ENCODE measurements around the gene PRKX. TPM values are rescaled to one million over a fixed set of nuclear protein-coding genes. Genes with fewer than 3 reads are reported as not detected.

Gene PRKX
- total and polyA plus RNA-seq, 2 of the 4 experiments (the other 2 are of a cell fraction), result 7.2 to 14.9 TPM

GRCh38 chrX:3712870-3713224 lies 602 bp downstream of the PRKX start:
- no peak overlapping the region; the same call in 1 of the 2 replicates for H3K14ac ChIP-seq (replicated peaks; ENCODE audit: low read depth, low read length)
- in situ Hi-C loops (cut with MboI; ENCODE audit: low sequenced_read_pairs) (no loop called here), dilution Hi-C loops (cut with HindIII; ENCODE audit: low sequenced_read_pairs, unreplicated experiment) (no loop called here), intact Hi-C loops (cut with micrococcal nuclease) (loop anchor here (2.0 kb wide), 1 partner anchor 62 kb away; no protein-coding TSS in a partner anchor)
- no peak for TF ChIP-seq ELK1 (IDR thresholded peaks at IDR 0.05; ENCODE audit: borderline replicate concordance, low read depth, low read length)
- TF ChIP-seq MAZ (IDR thresholded peaks at IDR 0.05; ENCODE audit: borderline replicate concordance, low read depth, low read length), result no peak
- no peak for TF ChIP-seq USF2 (IDR thresholded peaks at IDR 0.05; ENCODE audit: low read depth, low read length)
- TF ChIP-seq RFX5 (IDR thresholded peaks at IDR 0.05; ENCODE audit: low read depth, low read length), result no peak
- TF ChIP-seq CEBPB (IDR thresholded peaks at IDR 0.05; ENCODE audit: low read depth, low read length), result no peak
- no peak for TF ChIP-seq BHLHE40 (IDR thresholded peaks at IDR 0.05; ENCODE audit: low read depth, low read length)
- no peaks in the 10 kb centered on the region for H4K20me1 ChIP-seq (ENCODE audit: insufficient read depth, low read length)
- H2BK15ac ChIP-seq (ENCODE audit: low read depth, low read length), result no peak overlapping the region
- H3K56ac ChIP-seq (ENCODE audit: extremely low read depth, insufficient read depth, low read length), result no peak overlapping the region
- no peaks in the 10 kb centered on the region for H3K27me3 ChIP-seq (ENCODE audit: control insufficient read depth, insufficient read depth, low read length)
- H2AK9ac ChIP-seq (replicated peaks; ENCODE audit: low read depth, low read length, poor library complexity), result peak overlapping the region; percentile 67
- H2AK5ac ChIP-seq (ENCODE audit: low read depth, low read length), result no peak overlapping the region
- H3K4me3 ChIP-seq (ENCODE audit: insufficient read depth, low read depth, low read length), result peak overlapping the region; percentile 90
- H3K36me3 ChIP-seq (ENCODE audit: control insufficient read depth, insufficient read depth, low read length), result no peaks in the 10 kb centered on the region
- peak overlapping the region; percentile 86 for H2AFZ ChIP-seq (replicated peaks; ENCODE audit: low read length, poor library complexity)
- H4K8ac ChIP-seq (ENCODE audit: low read depth in 2 of 2, low read length in 2 of 2), result no peak overlapping the region; a peak in 1 of 4 replicates
- no peak overlapping the region for H3K18ac ChIP-seq (ENCODE audit: low read depth, low read length)
- no peak overlapping the region for H2BK5ac ChIP-seq (ENCODE audit: low read depth, low read length, poor library complexity, severe bottlenecking)
- no TSS peak for BruUV-seq (replicated peaks)
- H4K91ac ChIP-seq (ENCODE audit: insufficient read depth, low read depth, low read length), result no peak overlapping the region
- no peaks in the 10 kb centered on the region for H3K9me1 ChIP-seq (ENCODE audit: insufficient read depth, low read length)
- no peak overlapping the region for H2BK20ac ChIP-seq (ENCODE audit: low read depth, low read length)
- H3K4me2 ChIP-seq (ENCODE audit: low read depth, low read length), result peak overlapping the region; percentile 90
- H4K5ac ChIP-seq (ENCODE audit: low read depth, low read length), result no peak overlapping the region
- POLR2A ChIA-PET (ENCODE audit: unreplicated experiment), result no interaction called here
- no peaks in the 10 kb centered on the region for H3K4me1 ChIP-seq (ENCODE audit: control insufficient read depth, insufficient read depth, low read length)
- CTCF ChIA-PET, result no interaction called here
- ATAC-seq (ENCODE audit: low read depth) (peak; percentile 16; the same call in 1 of the 2 replicates), DNase-seq (no peak)
- H3K23ac ChIP-seq (ENCODE audit: low read depth, low read length), result no peak overlapping the region
- H3K4ac ChIP-seq (ENCODE audit: low read depth, low read length), result no peak overlapping the region
- peaks cover 0 to 13% of the 10 kb centered on the region in 2 experiments; a peak in 1 of 4 replicates for H3K79me1 ChIP-seq (ENCODE audit: low read depth in 1 of 2, low read length in 2 of 2)
- peak overlapping the region; percentile 65 for H3K9ac ChIP-seq (ENCODE audit: low read depth, low read length)
- H3K9me3 ChIP-seq (ENCODE audit: control insufficient read depth, insufficient read depth, low read length), result no peaks in the 10 kb centered on the region
- H3K27ac ChIP-seq (ENCODE audit: insufficient read depth, low read length), result peak overlapping the region; percentile 44; the same call in 1 of the 2 replicates
- WGBS, 2 experiments (ENCODE audit: extremely low coverage in 2 of 2, insufficient read length in 1 of 2), result no CpG with 5 or more reads among the region's 38 CpGs
- no peak overlapping the region for H2BK120ac ChIP-seq (ENCODE audit: low read depth, low read length)
